Activated CD8-positive, alpha-beta memory T cell treated with anti-CD3 and anti-CD28 coated beads, Interleukin-2, amount 50 U/mL, for 48 hours (primary cell): ENCODE measurements around the gene KLF13.
A peak's percentile ranks its signal among the peaks of the same experiment; 100 is the strongest.

Source experiments
- DNase-seq: peaks from one replicate; pipeline ENCODE4 v3.0.0-alpha.2; 2020

The KLF13 gene

DNA sequence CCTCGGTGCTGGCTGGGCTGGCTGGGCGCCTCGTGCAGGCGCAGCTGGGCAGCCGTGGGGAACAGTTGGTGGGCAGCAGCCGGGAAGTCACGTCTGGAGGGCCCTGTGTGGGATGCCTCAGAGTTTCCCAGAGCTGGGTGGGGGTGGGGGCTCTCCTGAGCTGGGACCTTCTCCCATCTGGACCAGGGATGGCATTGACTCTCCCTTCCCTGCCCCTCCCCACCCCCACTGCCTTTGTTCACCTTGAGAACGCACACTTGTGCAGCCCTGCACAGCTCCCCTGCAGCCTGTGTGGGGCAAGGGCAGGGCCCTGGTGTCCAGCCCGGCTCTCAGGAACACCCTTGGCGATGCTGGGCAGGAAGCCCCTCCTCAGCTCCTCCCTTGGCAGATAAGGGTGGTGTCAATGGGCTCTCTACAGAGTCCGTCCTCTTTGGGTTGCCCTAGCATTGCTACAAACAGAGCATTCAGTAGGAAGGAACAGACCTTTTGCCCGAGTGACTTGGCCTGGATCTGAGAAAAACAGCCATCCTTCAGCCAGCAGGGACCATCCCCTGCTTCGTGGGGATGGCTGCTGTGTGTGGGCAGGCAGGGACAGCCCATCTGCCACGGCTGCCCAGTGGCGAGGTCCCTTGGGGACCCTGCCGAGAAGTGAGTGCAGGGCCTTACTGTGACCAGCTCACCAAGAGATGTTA, 25.5 kb upstream of the KLF13 start:
- peak; percentile 30 for DNase-seq

DNA sequence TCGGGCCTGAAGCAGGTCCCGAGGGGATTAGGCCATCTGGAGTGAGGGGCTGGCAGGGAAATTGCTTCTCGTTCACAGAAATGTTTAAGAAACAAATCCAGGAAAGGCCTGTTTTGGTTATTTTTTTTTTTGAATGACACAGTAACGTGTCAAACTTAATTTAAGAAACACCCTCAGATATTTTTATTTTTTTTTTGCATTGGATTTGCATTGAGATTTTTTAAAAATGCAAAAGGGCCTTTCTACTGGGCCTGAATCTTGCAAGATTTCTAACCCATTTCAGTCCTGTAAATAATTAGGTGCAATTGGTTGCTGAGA, 25.0 kb upstream of the KLF13 start:
- no peak for DNase-seq

DNA sequence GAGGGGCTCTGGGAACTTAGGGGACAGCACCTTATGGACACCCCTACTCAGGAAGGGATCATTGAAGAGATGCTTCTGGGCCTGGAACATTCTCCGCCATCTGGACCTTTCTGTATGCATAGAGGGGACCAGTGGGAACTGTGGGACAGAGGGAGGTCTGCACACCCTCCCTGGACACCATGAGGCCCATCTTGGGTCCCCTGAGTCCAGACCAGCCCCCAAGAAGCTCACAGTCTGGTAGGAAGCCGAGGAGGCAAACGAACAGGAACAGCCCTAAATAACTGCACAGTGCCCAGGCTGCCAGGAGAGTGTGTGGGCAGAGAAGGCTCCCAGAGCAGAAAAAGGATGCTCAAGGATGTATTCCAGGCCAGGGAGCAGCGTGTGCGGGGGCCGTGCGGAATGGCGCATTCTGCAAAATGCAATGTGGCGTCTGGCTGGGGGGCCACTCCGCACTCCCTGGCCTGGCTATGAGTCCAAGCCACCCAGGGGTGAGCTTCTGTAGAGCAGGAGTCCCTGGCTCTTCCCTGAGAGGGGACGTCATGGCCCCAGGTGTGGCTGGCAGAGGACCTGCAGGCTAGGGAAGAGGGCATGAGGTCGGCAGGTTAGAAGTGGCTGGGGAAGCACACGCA, 24.5 kb upstream of the KLF13 start:
- no peak for DNase-seq

DNA sequence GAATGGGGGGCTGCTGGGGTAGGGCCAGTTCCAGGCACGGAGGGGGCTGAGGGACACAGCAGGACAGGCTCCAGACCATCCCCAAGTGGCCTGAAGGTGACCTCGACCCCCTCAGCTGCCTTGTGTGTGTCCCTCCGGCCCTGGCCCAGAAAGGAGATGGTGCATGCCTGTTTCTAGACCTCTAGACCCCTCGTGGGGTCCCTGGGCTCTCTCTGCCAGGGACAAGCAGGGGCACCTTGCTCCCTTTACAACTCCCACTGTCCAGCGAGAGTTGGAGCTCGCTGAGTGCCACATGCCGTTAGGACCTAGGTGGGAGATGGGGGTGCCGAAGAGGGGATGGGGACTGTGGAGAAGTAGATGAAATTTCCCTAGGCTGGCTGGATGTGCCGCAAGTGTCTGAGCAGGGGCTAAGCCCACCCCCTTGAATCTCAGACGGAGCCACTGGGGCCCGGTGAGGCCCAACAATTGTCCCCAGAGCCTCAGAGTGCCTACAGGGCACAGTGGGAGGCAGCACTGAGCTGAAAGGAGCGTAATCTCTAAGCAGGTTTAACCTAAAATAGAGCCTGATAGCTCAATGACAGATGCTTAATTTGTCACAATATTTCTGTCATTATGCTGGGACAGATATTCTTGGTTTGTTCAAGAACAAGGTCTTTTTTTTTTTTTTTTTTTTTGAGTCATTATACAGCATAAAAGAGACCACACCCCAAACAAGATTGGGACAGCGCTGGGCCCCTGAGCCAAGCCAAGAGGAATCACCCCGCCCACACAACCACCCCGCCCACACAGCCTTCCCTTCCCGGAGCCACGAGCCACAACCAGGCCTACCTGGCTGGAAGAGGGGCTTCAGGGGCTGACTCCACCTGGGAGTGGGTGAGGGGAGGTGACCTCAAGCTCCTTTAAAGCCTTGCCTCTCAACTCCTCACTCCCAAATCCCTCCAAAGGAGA, 23.6 kb upstream of the KLF13 start:
- no peak for DNase-seq

DNA sequence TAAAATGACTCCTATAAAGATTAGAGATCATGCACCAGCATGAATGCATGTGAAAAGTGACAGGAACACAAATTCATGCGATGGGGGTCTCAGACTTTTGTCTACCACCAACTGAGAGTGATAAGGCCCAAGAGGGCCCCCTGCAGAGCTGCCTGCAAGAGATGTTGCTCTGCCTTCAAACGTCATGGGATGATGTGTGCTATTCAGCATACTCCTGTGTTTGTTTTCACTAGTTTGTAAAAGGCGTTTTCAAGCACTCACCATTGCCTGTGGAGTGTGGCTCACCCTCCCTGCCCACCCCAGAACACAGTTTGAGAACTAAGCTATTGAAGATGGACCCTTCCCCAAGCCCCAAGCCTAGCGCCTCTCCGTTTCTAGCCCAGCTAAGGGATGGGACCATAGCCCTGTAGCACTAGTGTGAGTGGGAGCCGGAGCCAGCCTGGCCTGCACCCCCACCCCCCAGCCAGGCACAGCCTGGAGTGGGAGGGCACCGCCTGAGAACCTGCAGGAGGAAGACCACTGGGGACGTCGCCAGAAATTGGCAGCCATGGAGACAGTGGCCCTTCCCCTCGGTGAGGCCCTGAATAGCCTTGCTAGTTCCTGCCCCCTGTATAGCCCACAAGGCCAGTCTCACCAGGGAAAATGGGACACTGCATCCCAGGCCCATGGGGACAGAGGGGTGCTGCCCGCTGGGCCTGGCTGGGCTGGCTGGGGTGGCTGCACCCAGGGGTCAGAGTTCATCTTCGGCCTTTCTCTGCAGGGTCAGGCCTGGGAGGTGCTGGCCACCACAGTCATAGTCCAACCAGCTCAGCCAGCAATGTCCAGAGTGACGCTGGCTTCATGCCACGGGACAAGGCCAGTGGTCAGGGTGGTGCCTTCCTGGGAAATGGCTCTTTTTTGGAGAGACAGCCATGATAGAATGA, 22.6 kb upstream of the KLF13 start:
- DNase-seq, result no peak

DNA sequence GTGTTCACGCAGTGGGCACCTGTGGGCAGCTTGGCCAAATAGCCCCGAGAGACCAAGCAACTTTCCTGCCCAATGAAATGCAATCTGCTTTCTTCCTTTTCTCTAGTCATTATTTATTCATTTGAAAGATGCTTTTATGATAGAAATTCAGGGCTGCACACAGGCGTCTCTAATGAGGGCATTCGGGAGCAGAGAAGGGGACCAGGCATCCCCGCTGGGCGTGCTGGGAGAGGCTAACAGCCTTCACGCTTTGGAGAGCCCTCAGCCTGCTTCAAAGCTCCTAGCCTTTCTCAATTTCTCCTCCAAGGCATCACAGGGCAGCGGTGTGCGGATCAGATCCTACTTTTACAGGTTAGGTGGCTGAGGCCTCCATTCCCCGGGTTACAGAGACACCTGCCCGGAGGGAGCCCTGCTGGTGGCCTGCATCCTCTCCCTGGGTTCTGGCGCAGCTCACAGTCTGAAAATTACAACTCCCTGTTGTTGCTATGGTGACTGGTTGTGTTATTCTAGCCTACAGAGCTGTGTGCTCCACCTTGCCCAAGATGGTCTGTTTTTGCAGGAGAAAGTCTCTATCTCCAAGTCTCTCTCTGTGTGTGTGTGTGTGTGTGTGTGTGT, 21.8 kb upstream of the KLF13 start:
- no peak for DNase-seq

DNA sequence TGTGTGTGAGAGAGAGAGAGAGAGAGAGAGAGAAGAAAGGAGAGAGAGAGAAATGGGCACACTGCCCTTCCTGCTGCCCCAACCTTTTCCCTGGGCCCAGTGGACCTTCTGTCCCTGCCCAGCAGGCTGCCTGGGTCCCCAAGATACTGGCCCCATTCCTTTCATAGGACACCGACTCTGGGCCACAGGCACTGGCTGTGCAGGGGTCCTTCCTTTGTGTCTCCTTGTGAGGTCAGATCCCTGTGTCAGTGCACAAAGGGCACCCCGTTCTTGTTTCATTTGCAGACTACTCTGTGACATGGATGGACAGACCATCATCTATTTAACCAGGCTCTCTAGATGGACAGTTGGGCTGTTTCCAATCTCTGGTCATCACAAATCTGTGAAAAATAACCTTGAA, 21.3 kb upstream of the KLF13 start:
- no peak for DNase-seq

DNA sequence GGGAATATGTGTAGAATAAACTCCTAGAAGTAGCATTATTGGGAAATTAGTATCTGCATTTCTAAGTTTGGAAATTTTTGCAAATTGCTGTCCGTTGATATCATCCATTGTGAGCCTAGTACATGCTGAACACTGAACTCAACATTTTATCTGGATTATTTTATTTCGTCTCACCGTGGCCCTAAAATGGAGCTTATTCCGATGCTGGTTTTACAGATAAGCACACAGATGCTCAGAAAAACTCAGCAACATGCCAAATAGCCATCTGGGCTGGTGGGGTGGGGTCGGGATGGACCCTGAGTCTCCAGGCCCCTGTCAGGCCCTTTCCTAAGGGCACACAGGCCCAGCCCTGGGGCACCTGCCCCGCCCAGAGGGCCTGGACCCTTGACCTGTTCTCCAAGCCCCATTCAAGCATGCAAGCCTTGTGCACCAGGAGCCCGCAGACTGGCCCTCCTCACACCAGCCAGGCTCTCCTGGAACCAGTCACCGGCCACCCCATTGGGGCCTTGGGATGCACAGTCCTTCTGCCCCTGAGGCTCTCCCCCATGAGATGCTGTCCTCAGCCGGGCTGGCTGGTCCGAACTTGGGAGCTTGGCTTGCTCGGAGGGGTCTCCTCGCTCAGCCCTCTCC, 20.7 kb upstream of the KLF13 start:
- DNase-seq, result no peak

DNA sequence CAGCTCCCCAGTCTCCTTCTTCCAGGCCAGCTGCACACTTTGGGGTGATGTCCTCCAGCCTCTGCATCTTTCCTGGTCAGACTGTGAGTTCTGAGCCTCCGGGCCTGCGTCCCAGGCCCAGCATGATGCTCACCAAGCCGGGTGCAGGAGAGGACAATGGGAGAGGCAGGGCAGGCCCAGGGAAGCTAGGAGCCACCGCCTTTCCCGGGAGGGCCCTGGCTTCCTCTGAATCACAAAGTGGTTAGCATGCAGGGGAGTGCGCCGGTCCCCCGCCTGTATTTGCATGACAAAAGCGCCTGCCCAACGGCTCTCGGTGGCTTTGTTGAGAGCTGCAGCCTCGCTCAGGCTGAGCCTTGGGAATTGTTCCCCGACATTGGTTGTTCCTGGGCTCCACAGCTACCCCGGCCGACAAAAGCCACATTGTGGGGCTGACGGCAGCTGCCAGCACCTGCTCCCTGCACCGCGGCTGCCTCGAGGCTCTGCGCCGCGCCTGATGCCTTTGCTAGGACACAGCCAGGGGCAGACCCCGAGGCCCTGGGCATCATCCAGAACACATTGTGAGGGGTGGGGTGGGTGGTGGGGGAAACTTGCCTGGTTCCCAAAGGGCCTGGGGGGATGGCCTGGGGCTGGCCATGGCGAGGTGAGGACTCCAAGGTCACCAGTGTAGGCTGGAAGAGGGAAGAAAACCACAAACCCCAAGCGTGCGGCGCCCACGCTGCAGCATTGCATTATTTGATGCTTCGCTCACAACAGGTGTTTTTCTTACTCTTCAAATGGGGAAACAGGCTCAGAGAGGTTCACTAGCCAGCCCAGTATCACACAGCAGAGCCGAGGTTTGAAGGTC, 20.0 kb upstream of the KLF13 start:
- DNase-seq, result no peak

DNA sequence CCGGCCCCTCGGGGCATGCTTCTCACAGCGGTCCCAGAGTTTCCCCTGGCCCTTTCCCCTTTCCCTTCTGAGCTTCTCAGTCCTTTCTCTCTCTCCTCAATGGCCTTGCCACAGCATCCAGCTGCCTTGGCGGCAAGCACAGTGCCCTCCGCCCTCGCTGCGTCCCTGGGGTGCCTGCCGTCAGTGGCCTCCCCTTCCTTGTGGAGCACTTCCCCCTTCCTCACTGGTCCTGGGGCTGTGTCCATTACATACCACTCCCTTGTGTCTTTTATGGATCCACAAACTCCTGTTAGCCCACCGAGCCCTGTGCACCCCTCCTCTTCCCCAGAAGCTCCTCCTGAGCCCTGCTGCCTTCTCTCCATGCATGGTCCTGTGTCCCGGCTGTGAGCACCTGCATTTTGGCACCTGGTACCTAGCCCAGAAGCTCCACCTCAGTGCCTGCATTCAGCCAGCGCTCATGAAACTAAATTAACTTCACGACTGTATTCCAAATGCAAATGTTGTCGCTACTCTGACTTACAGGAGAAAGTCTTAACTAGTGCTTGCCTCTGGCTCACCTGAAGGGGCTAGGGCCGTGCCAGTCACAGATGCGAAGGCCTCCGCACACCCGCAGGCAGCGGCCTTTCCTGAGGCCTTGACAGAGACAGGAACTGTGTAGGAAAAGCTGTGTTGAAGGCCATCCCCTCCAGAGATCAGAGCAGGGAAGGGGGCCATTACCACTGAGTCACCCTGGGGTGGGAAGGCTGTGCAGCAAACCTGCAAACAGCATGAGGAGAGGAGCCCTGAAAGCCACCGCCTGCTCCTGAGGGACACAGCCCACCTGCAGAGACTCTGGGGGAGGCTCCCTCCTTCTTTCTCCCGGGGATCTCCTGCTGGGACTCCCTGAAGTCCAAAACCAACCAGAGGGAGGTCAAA, 19.1 kb upstream of the KLF13 start:
- no peak for DNase-seq

DNA sequence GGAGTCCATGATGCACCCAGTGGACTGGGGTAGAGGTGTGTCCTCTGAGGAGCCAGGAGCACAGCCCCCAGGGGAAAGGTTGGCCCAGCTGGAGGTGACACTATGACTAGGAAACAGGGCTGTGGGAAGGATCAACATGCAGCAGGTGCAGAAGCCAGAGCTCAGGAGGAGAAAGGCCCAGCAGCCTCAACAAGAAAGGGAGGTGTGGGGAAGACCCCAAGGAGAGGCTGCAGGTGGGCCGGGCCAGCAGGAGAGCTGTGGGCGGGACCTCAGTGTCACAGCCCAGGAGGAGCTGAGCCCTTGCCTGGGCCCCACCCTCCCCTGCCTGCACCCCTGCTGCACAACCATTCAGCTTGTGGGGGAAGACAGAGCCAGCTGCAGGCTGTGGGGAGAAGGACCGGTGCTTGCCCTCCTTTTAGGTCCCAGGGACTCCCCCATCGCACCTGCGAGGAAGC, 18.4 kb upstream of the KLF13 start:
- DNase-seq, result no peak

DNA sequence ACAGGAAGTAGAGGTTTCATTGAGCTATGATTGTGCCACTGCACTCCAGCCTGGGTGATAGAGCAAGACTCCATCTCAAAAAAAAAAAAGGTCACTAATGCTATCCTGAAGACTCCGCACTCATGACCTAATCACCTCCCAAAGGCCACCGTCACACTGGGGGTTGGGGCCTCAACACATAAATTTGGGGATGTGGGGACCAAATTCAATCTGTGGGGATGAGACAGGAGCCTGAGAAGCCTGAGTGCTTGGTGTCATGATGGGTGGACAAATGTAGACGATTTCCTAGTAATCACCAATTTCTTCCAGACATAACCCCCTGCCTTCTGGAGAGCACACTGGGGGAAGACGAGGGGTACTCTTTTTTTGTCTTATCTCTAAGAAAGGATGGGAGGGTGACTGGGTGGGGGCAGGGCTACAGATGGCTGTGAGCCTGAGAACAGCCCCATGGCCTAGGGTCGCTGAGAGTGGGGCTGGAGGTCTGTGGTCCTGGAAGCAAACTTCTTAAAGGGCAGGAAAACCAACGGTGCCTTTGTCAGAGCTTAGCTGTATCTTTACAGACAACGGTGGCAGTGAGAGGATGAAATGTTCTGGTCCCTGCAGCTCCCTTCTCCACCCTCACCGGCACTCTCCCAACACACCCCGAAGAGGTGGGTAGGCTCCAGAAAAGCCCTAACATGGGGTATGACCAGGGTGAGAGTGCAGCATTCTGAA, 16.6 kb upstream of the KLF13 start:
- no peak for DNase-seq

DNA sequence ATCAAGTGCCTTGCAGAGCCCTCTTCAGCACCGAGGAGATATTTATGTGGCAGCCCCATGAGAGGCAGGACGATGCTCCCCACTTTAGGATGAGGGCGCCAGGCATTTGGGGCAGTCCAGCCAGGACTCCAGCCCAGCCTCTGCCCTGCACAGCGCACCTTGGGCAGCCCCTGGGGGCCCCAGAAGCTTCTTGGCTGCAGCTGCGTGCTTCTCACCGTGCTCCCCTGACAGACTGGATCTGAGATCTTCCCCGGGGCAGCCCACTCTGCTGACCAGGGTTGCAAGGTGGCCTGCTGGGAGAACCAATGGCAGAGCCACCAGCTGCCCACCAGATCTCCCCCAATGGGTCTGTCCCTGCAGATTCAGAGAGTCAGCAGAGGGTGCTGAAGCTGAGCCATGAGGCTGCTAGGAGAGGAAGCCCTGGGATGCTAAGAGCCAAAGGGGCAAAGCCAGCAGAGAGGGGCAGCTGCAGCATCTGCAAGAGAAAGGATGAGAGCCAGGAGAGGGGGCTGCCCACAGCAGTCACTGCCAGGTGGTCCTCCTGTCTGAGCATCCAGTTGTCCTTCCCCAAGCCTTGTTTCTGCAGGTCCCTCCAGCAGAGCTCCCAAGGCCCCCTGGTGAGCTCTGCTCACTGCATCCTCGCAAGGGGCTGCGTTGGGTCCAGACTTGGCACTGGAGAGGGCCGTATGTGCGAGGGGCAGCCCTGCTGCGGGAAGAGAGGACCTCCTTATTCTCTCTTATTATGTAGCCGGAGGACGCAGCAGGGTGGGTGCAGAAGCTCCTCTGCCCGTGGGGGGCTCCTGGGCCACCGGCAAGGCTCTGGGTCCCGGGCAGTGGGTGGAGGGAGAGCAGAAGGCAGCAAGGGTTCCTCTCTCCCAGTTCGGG, 14.7 kb upstream of the KLF13 start:
- no peak for DNase-seq

DNA sequence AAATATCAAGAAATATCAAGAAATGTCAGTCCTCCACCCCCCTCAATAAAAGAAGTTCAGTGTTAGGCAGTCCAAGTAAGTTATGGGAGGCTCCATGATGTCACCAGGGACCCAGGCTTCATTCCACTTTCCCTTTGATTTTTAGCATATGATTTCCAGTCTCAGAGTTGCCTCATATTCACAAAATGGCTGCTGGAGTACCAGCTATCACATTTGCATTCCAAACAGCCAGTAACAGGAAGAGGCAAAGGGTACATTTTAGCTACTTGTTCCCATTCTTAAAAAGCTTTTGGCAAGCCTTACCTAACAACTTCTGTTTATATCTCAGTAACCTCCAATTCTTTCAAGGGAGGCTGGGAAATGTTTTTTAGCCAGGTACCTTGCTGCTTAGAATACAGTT, 13.4 kb upstream of the KLF13 start:
- DNase-seq, result no peak

DNA sequence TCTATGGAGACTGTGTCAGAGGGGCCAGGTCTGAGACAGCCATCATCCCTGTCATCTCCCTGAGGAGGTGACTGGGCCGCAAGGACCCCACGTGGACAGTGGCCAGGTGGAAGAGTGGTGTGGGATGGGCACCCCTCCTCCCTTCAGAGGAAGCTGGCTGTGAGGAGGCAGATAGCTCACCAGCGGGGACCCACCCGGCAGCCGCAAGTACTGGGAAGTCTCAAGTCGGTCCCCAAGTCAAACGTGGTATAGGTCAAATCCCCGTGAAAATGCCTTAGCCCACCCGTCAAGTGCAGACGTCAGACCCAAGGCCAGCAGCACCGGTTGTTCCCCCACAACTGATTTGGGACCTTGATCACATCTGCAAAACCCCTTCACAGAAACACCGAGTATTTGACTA, 12.3 kb upstream of the KLF13 start:
- peak; percentile 41 for DNase-seq

DNA sequence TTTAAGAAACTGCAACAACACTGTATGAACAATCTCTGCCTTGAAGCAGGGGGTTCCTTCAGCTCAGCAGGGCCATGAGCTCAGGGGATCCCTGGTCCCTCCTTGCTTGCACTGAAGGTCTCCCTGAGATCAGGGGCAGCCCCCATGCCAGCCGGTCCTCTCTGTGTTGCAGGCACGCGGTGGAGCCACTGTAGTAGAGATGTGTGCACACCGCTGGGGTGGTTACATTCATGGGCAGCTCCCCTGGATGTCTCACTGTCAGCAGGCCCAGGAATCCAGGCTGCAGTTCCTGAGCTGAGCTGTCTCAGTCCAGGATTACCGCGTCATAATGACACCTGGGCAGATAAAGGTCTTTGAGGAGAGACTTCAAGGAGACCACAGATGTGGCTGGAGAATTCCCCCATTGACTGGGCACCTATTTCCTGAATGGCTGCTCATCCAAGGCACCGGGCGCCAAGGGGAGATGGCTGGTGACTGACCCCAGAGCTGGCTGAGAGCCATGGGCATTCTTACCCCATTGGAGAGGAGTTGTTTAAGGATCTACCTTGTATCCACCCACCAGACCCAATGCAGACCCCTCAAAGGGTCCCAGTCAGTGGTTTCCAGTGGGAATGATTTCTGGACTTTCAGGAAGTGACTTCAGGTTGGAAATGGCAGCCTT, 10.4 kb upstream of the KLF13 start:
- DNase-seq, result no peak

DNA sequence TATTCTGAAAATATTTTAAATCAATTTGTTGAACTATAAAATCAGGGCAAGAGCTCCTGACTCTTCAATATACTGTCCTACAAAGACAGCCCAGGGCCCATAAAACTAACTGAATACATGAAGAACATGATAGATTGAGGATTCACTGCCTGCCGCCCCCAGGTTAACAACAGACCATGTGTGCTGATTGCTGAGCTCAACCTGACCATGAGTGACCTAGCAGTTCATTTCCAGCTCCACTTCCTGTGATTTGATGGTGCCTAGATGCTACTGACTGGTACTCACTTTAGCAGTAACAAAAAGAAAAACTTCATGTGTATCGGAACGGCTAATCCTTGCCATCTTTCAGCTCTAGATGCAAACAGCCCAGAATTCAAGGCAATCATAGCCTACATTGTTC, 9.6 kb upstream of the KLF13 start:
- DNase-seq, result no peak
